Stimulated activated CD4-positive, alpha-beta T cell treated with anti-CD3 and anti-CD28 coated beads, Interleukin-15, amount 100 ng/mL, for 1 hour (primary cell): Measurements from ENCODE around the gene CPHXL.

Experiments used
- DNase-seq, 2 donors: peaks; one replicate each; pipeline ENCODE4 v3.0.0-alpha.2; 2020; ENCODE audit warnings: low read depth in 1 of 2, low spot score in 1 of 2

Gene CPHXL

GRCh38 chr16:75702242-75702641 is 24.0 kb downstream of the CPHXL start:
- DNase-seq, result no peak

- DNase-seq, result no peak
Measured at GRCh38 chr16:75701361-75701760, 24.9 kb downstream of the CPHXL start, which contains the start of gene DUXB. DUXB (minus strand) TSS chr16:75701461; CDS start chr16:75701418, 43 bp downstream.

GRCh38 chr16:75697571-75697970 is 28.7 kb downstream of the CPHXL start:
- no peak for DNase-seq

- DNase-seq, result no peak
Measured at GRCh38 chr16:75695708-75696107, 30.6 kb downstream of the CPHXL start.

GRCh38 chr16:75687361-75687760 is 38.9 kb downstream of the CPHXL start:
- no peak for DNase-seq

GRCh38 chr16:75682308-75682707 is 44.0 kb downstream of the CPHXL start:
- DNase-seq, result no peak

GRCh38 chr16:75679366-75679765 is 46.9 kb downstream of the CPHXL start:
- DNase-seq, result no peak

- DNase-seq, result no peak
Measured at GRCh38 chr16:75676909-75677308, 49.4 kb downstream of the CPHXL start, which contains the start of gene CPHXL2. CPHXL2 (minus strand) TSS chr16:75677009; CDS start chr16:75676999, 10 bp downstream.

- DNase-seq, result no peak
Measured at GRCh38 chr16:75667503-75667902, 58.8 kb downstream of the CPHXL start.
